Left lobe of liver (tissue), 2 donors: Measurements from ENCODE around the gene IL1R1. TPM values are rescaled to one million over a fixed set of nuclear protein-coding genes. Genes with fewer than 3 reads are reported as not detected.
"Not testable (repeated sequence)": the region's sequence is repeated elsewhere in the genome, so short reads cannot be mapped to it uniquely, and the experiment has no call there.

Source experiments
- ATAC-seq: fragments of 200-7000 bp; cut with Tn5 transposase; one replicate; pipeline ENCODE4 v1.9.1; 2020; ENCODE audit warnings: mild to moderate bottlenecking, moderate library complexity
- DNase-seq: peaks from one replicate; pipeline ENCODE4 v3.0.0-alpha.2; 2020; ENCODE audit warnings: low spot score
- total RNA-seq: library from RNA; stranded (reverse); gene quantifications from one replicate; pipeline ENCODE4 v1.2.1, GENCODE V29; 2021
- donor health status: DM: no; HTN: no; CAD: no; lungs with moderate emphysema.
- donor health status: DM: no; HTN: yes; CAD: no.

IL1R1 gene, protein sequence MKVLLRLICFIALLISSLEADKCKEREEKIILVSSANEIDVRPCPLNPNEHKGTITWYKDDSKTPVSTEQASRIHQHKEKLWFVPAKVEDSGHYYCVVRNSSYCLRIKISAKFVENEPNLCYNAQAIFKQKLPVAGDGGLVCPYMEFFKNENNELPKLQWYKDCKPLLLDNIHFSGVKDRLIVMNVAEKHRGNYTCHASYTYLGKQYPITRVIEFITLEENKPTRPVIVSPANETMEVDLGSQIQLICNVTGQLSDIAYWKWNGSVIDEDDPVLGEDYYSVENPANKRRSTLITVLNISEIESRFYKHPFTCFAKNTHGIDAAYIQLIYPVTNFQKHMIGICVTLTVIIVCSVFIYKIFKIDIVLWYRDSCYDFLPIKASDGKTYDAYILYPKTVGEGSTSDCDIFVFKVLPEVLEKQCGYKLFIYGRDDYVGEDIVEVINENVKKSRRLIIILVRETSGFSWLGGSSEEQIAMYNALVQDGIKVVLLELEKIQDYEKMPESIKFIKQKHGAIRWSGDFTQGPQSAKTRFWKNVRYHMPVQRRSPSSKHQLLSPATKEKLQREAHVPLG
- total RNA-seq = 39.0 TPM

DNA sequence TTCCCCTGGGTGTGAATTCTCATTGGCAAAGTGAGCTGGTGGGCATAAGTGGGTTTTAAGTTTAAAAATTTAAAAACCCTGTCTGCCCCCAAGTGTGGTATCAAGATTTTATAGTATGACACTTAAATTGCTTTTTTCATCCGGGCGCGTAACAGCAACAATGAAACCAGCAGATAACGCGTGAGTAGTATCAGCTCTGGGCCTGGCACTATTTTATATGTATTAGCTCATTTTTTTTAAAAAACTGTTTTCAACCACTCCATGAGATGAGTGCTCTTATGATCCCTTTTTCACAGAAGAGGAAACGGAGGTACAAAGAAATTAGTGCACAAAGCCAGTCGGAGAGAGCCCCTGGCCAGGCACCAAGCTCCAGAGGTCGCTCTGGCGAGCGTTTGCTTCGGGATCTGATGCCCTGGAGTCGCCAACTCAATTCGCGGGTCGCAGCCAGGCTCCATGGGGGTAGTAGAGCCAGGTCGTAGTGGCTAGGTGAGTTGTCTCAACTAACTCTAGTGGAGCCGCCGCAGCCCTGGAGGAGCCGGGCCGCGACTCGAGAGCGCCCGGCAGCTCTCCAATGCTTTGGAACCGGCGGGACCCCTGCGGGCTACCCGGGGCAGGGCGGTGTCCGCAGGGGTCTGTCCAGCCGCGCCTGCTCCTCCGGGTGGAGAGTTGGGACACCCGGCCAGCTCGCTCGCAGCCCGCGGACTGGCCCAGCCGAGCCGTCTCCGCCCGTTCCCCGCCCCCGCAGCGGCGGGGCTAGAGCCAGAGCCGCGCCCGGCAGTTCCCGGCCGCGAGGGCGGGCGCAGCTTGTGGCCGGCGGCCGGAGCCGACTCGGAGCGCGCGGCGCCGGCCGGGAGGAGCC is at the start of gene IL1R1:
IL1R1 (plus strand) TSS at position 777 of the 859 bp plus-strand sequence. CDS start 14,979 bp downstream, outside the sequence.
- ATAC-seq (peak; percentile 94), DNase-seq (peak; percentile 88)

GRCh38 chr2:102093662-102094061 is 48.9 kb upstream of the IL1R1 start:
- DNase-seq (no peak), ATAC-seq (no peak)

DNA sequence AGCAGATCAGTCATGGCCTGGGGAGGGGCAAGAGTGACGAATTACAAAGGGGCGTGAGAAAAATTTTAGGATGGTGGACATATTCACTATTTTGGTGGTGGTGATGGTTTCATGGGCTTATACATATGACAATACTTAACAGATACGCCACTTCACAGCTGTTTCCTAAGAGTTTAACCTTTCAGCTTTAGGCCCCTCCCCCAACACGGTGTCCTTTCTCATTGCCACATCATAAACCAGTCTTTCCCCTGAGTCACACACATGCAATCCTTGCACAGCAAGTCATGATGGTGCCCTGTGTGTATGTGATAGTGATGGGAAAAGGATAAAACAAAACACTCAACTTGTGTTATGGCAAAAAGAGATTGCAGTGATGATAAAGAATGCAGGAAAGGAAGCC is 47.6 kb upstream of the IL1R1 start:
- ATAC-seq (peak; percentile 91), DNase-seq (no peak)

DNA sequence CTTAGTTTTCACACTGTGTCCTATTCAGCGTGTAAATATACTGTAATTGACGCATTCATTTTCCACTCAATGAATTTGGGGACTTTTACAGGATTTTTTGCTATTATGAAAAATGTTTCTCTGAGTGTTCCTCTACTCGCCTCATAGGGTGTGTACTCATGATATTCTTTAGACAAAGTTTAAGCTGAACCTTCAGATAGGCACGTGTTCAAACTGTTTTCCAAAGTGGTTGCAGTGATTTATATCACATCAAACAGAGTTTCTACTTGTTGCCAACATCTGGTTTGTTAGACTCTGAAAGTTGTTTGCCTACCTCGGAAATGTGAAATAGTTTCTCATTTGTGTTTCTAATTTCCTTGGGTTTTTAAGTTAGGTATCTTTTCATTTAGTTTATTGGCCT is 46.4 kb upstream of the IL1R1 start:
- no peak for ATAC-seq
- DNase-seq = no peak

GRCh38 chr2:102098756-102099155 is 43.8 kb upstream of the IL1R1 start:
- DNase-seq = no peak
- ATAC-seq = no peak

GRCh38 chr2:102099536-102100298 is 42.8 kb upstream of the IL1R1 start:
- DNase-seq = no peak
- ATAC-seq = no peak

GRCh38 chr2:102100371-102101096 is 42.0 kb upstream of the IL1R1 start:
- ATAC-seq = peak; percentile 67
- no peak for DNase-seq

DNA sequence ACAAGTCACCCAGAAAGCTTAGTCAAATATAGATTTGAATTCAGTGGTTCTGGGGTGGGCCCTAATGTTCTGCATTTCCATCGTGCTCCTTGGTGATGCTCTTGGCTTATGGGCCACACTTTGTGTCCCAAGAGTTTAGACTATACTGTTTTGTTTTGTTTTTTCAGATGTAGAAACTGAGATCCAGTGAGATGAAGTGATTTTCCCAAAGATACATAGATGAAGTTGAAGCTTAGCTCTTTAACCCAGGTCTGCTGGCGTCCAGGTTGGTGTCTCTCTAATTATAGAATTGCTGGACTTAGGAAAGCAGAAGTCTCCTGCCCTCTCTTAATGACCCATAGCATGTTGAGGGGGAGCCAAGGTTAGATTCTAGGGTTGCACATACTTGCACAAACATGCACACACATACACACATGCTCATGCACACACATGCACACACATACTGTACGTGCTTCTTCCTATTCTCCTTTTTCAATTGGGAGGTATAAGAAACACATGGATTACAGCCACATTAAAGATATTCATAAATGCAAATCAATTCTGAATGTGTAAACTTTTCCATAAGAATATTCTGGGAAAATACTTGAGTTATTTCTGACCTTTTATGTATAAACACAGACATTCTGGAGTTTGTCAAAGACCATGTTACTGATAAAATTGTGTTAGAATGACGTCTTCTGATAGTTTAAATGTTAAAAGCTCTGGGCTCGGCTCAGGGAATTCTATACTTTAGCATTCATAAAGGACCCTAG is 41.3 kb upstream of the IL1R1 start:
- ATAC-seq = peak; percentile 3
- no peak for DNase-seq

- DNase-seq = peak; percentile 80
- ATAC-seq = peak; percentile 57
Observed at GRCh38 chr2:102101849-102102635, 40.5 kb upstream of the IL1R1 start.

DNA sequence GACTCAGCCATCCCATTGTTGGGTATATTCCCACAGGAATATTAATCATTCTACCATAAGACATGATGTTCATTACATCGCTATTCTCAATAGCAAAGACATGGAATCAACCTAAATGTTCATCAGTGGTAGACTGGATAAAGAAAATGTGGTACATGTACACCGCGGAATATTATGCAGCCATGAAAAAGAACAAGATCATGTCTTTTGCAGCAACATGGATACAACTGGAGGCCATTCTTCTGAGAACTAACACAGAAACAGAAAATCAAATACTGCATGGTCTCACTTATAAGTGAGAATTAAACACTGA is 40.0 kb upstream of the IL1R1 start:
- DNase-seq, ATAC-seq: not testable (repeated sequence)

- DNase-seq (no peak), ATAC-seq (no peak)
Observed at GRCh38 chr2:102103284-102103683, 39.3 kb upstream of the IL1R1 start.

DNA sequence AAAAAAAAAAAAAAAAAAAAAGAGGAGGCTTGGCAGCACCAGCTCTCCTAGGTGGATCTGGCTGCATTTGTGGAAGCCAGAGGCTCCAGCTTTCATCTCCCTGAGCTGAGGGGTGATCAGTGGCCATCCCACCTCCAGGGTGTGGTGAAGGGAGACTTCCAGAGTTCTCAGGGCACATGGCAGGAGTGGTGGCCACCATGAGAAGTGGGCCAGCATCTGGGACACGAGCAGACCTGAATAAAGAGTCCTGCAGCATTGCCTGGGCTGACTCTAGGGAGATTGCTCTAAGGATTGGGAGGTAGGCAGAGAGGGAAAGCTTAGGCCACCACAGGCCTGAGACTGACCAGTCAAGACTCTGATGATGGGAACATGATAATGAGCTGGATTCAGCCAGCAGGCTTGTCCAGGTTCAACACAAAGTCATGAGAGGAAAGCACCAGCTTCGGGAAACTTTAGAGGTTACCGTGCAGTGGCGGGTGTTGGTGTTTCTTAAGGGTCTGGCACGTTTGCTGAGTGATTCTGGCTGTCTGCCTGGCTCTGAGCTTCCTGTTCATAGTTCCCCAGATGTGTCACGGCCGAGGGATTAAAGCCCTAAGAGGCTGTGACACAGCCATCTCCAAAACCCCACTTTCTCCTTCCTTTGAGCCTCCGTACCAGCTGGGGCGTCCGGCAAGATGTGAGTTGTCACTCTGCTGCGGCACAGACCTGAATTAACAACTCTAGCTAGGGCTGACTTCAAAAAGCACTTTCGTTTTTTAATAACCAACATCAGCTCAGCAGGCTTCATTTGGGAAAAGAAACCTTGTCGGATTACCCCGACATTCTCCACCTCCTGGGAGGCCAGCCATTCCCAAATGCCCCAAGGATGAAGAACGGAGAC is 38.3 kb upstream of the IL1R1 start:
- peak; percentile 47 for ATAC-seq
- DNase-seq = peak; percentile 73

DNA sequence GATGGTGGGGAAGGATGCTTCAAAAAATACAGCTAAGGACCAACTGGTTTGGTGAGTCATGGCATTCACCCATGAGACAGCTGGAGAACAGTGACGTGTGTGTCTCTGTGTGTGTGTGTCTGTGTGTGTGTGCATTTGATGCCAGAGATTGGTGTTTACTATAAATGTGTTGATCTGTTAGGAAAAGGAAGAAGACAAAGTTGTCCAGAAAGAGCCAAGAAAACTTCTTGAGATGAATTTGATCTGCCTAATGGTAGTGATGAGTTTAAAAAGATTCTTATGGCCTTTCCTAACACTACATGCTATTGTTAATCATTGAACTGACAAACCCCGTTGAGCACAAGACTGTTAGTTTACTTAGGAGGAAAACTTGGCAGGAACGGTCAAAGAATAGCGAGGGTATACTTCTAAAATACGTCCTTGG is 36.4 kb upstream of the IL1R1 start:
- DNase-seq (no peak), ATAC-seq (peak; percentile 40)

DNA sequence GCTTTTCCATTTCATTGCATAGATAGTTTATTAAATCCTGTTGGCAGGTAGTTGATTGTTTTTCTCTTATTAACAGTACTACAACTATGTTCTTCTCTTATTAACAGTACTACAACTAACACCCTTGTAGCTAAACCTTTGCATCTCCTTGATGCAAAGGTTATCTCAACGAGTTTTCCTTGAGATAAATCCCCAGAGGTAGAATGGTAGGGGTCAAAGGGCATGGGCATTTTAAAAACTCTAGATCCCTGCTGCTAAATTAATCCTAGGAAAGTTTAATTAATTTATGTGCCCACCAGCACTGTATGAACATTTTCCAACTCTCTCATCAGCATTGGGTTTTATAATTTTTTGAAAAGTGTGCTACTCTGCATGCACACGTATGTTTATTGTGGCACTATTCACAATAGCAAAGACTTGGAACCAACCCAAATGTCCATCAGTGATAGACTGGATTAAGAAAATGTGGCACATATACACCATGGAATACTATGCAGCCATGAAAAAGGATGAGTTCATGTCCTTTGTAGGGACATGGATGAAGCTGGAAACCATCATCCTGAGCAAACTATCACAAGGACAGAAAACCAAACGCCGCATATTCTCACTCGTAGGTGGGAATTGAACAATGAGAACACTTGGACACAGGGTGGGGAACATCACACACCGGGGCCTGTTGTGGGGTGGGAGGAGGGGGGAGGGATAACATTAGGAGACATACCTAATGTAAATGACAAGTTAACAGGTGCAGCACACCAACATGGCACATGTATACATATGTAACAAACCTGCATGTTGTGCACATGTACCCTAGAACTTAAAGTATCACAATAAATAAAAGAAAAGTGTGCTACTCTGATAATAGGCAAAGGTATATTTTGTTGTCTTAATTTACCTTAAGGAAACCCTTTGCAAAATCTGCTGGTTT is 35.5 kb upstream of the IL1R1 start:
- ATAC-seq, DNase-seq: not testable (repeated sequence)

GRCh38 chr2:102107741-102108070 is 34.8 kb upstream of the IL1R1 start:
- DNase-seq = no peak
- ATAC-seq = peak; percentile 46

- no peak for ATAC-seq
Observed at GRCh38 chr2:102109016-102109415, 33.5 kb upstream of the IL1R1 start.

DNA sequence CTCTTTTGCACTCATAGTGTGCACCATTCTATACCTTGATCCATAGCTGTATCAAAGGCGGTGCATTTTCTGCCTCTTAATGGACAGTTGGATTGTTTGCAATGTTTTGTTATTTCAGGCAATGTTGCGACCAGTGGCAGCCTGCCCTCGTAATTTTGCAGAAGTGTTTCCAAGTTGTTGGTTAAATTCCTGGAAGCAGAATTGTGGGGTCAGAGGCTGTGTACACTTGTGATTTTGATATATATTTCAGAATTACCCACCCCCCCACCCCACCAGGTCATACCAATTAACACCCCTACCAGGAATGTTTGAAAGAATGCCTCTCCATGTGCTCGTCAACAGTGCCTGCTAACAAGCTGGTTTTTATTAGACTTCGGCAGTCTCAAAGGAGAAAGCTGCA is 32.4 kb upstream of the IL1R1 start:
- peak; percentile 47 for ATAC-seq
- no peak for DNase-seq

More at GRCh38 chr2:102109016-102109415, 33.5 kb upstream of the IL1R1 start:
- no peak for DNase-seq
